Posterior vena cava (tissue), 2 donors: ENCODE results near the gene SFI1. TPM values are rescaled to one million over a fixed set of nuclear protein-coding genes. Genes with fewer than 3 reads are reported as not detected.

Experiments
- DNase-seq: peaks from one replicate; pipeline ENCODE4 v3.0.0-alpha.2; 2020; ENCODE audit warnings: low spot score
- intact Hi-C, 2 donors: fragments of 100-400 bp; cut with DNase I; formaldehyde crosslinking; loops; one replicate each; pipeline versions ENCODE4 v1.14.1 to v1.14.2; 2022 to 2023
- total RNA-seq, 2 donors: library from RNA; stranded (reverse); fragmentation: NEBNext Ultra II Directional; extraction: Animal tissue kit (Norgen Biotek cat#: 25700); gene quantifications; one replicate each; pipeline ENCODE4 v1.2.1, GENCODE V29; 2021
- donor health status: DM: yes; HTN: yes; CAD: no.
- donor health status: DM: yes; HTN: yes; CAD: no.

SFI1 gene
- total RNA-seq, 2 donors from 2014 or later, result 20.5 to 22.4 TPM

DNA sequence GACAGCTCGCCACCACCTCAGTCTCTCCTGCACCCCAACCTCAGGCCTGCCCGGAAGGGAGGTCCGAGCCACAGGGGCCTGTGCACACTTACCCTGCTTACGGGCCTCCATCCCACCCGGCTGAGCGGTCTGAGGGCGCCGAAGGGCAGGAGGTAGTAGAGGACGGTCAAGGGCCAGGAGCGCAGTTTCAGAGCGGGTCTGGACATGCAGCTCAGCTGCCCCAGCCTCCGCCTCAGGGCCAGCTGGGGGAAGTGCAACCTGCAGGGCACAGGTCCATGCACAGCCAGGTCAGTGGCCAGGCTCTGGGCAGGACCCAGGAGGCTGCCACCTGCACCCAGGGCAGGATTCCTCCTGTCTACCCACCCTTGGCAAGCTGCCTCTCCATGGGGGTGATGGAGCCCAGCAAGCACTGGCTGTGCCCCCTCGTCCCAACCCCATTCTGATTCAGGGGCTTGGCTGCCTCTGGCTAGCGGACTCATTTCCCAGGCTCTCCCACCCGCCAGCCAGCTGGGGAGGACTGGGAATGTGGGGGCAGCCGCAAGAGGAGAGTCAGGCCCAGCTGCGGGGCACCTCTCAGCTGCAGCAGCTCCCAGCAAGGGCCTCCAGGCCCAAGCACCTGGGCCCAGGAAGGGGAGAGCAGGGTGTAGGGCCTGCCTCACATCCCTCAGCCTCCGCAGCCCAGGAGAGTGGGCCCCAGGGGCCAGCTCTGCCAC lies 127.4 kb downstream of the SFI1 start:
- DNase-seq, result no peak
- intact Hi-C loops, result no loop called here

DNA sequence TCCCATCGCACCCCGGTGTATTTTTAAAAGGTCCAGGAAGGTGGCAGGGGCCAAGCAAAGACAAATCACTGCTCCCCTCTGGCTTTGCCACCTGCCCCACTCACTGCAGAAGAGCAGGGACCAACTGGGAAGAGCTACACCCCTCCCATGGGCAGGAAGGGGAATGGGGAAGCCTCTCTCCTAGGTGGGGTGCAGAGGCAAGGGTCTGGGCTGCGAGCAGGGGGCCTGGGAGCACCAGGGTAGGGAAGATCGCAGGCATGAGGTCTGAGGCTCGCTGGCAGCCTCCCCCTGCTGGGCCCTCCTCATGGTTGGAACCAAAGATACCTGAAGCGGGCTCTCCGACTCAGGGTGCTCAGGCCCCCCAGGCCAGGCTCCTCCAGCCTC lies 128.9 kb downstream of the SFI1 start:
- DNase-seq, result no peak
- intact Hi-C loops, result no loop called here

DNA sequence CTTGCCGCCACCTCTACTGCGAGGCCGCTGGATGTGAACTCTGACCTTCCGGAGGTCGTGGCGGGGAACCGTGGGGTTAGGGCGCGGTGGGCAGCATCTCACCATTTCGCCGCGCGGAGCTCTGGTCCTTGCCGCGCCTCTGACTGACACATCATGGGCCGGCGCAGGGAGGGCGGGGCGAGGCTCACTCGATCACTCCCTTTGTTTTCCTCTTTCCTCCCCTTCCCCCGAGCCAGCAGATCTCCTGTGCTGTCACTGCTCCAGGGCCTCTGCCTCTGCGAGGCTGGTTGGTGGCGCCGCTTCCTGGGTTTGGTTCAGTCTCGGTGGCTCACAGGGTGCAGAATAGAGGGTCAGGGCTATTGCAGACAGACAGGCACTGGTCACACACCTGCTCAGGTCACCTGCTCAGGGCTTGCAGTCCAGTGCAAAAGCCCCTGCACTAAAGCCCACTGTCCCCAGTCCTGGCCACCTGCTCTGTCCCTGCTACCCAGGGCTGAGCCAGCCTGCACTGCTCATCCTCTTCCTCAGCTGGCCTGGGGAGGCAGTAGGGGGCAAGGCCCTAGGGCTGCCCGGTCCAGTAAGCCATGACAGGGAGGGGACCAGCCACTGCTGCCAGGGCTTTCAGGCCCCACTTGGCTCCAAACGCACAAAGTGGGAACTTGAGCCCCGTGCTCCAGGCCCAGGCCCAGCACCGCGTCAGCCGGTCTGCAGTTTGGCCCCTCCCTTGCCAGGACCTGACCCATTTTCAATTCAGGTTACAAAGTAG lies 129.5 kb downstream of the SFI1 start:
- intact Hi-C loops, result no loop called here
- DNase-seq, result peak; percentile 89

DNA sequence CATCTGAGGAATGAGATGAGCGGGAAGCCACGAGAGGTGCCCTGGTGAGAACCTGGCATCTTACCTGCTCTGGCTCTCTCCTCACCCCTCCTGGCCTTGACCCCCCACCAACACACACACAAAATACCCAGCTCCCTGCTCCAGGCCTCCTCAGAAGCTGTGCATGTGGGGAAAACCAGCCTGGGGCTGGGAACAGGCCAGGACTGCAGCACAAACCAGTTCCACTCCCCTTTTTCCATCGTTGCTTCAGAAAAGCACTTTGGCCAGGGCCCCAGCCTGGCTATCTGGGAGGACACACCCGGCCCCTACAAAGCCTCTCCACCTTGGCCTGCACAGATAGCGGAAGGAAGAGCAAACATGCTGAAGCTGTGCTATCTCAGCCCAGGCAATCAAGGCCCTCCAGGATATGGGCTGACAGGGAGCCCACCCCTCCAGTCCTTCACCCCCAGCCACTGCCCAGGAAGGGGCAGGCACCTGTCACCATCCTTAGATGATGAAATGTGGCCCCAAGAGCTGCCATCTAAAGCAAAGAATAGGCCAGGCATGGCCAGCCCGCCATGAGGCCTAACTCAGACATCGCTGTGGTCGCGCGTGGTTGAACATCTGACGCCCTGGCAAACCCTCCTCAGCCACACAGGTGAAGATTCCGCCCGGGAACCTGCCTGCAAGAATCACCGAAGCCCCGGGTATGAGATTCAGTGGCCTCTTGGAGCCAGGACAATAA lies 130.3 kb downstream of the SFI1 start:
- intact Hi-C loops, result no loop called here
- DNase-seq, result peak; percentile 92

DNA sequence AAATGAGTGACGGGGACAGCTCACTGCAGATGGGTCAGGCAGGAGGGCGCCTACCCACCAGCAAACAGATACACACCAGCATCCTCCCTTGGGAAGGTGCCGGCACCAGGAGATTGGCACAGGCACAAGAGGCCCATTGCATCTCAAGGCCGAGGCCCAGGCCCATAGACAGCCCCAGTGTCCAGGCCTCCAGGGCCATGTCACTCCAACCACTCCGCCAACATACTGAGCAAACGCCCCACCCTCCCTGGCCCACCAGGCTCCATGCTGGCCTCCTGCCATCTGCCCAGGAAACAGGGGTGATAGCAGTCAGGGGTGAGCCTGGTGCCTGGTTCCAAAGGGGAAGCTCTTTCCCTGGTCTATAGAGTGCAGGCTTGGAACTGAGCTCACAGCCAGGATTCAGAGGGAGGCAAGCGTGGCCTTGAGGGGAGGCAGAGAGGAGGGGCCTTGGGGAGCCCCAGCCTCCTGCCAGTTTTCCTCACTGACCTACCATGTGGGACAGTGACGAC lies 130.9 kb downstream of the SFI1 start:
- intact Hi-C loops, result no loop called here
- no peak for DNase-seq

DNA sequence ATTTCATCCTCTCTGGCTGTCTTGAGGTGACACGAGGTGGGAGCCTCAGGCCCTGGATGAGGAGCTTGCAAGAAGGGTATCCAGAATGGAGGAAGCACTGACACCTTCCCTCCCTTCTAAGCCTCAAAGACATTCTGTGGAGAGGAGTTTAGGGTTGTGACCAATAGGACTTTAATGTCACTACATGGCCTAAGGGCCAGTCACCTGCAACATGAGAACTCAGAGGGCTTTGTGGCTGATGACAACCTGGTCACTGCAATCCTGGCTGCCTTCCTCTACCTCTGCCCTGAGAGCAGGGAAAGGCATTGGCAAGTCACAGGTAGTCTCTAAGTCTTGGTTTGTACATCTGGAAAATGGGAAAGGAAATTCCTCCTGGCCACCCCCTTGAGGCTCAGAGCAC lies 132.0 kb downstream of the SFI1 start:
- intact Hi-C loops, result loop anchor here in 1 of 2 donors (2.0 kb wide), 1 partner anchor 64 kb away; no protein-coding TSS in a partner anchor
- no peak for DNase-seq

DNA sequence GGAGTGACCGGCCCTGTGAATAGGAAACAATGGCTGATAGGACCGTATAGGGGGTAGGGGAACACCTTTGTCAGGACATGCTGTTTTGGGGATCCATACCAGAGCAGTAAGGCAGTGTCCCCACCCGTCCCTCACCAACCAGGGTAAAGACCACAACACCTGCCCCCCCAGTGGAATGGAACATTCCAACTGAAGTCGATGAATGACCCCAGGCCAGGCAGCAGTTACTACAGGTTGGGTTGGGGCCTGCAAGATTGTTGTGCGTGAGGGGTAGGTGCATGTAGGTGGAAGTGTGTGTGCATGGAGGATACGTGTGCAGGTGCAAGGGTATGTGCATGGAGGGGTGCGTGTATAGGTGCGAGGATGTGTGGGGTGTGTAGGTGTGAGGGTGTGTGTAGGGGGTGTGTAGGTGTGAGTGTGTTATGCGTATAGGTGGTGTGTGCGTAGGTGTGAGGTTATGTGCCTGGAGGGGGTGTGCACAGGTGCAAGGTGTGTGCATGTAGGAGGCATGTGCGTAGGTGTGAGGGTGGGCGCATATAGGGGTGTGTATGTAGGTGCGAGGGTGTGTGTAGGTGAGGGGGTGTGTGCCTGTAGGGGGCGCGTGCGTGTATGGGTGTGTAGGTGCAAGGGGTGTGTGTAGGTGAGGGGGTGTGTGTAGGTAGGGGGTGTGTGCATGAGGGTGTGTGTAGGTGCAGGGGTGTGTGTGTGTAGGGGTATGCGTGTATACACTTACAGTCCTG lies 132.8 kb downstream of the SFI1 start:
- no peak for DNase-seq
- intact Hi-C loops, result loop anchor here in 1 of 2 donors (2.0 kb wide), 1 partner anchor 64 kb away; no protein-coding TSS in a partner anchor

DNA sequence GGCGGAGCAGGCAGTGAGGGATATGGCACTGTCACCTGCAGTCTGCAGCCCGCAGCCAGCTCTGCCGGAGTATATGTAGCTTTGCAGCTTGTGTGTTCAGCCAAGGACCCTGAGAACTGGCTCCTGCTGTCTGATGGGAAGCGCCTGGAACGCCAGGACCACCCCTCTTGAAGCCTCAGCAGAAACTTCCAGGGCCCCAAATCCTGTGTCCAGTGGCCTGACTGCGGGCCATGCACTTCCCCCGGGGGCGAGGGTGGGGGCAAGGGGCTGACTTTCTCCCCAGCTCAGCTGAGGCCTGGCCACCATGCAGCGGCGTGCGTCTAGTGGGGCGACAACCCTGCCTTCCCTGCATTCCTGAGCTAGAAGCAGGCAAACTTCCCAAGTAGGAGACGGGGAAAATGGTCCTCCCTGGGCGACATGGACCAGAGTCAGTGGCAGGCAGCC lies 133.4 kb downstream of the SFI1 start:
- intact Hi-C loops, result loop anchor here (2.0 to 5.0 kb wide), 2 partner anchors 65 to 72 kb away; no protein-coding TSS in a partner anchor
- DNase-seq, result no peak

DNA sequence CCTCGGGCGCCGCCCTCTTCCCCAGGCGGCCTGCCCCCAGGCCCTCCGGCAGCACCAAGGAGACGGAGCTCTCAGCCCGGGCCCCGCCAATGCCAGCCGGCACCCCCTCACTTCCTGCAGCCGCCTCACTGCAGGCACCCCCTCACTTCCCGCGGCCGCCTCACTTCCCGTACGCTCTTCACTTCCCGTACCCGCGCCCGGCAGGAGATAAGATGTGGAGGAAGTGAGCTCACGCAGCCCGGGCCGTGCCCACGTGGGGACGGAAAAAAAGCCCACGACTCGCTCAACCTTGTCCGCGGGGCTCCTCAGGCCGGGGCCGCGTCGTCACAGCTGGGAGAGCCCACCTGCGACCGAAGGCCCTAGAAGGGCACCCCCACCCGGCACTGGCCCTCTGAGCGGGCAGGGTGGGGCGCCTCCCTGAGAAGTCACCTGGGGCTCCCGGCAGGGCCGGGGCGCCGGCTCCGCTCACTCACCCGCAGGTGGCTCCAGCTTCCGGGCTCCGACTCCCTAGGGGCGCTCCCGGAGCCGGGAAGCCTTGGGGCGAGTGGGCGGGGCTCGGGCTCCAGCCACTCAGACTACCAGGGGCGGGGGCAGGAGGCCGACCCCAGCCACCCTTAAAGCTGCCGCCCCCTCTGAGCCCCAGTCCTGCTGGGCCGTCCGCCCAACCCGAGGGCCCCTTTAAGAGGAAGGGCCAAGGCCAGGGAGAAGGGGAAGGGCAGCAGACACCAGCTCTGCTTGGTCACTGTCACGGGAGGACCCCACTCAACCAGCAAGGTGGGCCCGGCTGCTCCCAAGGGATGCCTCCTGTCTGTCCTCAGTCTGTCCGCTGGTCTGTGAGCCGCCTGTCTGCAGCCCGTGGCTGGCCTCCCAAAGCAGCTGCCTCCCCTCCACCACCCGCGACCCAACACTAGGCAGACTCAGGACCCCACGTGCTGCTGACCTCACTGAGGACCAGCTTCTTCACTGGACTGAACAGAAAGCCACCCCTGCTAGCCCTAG lies 134.3 kb downstream of the SFI1 start:
- intact Hi-C loops, result loop anchor here in 1 of 2 donors (5.0 kb wide), 1 partner anchor 73 kb away; no protein-coding TSS in a partner anchor
- peak; percentile 96 for DNase-seq

DNA sequence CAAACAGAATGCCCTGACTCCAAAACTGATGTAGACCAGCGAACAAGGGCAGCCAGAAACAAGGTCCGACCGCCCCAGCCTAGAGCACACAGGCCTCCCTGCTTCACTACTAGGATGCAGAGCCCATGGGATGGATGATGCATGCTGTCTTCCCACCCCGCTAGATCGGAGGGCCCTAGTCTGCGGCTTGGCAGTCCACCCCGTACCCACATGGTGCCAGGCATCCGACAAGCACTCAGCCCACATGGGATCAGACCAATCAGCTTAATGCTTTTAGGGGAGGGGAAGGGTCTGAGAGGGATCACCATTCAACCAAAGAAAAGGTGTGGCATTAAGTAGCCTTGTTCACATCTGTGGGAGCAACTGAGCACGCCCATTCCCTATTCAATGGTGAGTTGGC lies 135.1 kb downstream of the SFI1 start:
- no peak for DNase-seq
- intact Hi-C loops, result loop anchor here in 1 of 2 donors (5.0 kb wide), 1 partner anchor 74 kb away; no protein-coding TSS in a partner anchor

DNA sequence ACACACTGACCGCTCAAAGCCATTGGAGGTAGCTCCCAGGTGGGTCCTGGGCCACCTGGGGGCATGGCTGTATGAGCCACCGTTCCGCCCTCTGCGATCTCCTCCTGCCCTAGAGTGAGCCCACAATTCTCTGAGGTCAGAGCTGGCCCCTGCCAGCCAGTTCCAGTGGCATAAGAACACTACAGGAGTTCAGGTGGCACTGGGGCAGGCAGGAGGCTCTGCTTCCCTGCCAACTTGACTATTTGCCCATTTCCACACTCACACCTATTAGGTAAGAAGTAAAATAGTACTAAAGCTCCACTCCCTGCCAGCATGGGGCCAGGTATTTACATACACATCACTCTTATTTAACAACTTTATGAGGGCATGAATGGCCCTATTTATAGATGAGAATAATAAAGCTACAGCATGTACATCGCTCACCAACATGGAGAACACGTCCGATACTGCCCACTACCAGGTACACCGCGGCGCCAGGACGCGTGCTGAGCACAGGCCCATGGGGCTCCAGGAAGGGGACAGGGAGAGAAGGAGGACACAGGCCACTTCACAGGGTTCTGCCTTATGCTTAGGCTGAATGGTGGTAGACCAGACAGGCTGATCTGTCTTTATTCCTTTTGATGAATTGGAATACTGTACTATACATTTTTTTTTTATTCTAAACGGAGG lies 139.4 kb downstream of the SFI1 start:
- intact Hi-C loops, result no loop called here
- no peak for DNase-seq

DNA sequence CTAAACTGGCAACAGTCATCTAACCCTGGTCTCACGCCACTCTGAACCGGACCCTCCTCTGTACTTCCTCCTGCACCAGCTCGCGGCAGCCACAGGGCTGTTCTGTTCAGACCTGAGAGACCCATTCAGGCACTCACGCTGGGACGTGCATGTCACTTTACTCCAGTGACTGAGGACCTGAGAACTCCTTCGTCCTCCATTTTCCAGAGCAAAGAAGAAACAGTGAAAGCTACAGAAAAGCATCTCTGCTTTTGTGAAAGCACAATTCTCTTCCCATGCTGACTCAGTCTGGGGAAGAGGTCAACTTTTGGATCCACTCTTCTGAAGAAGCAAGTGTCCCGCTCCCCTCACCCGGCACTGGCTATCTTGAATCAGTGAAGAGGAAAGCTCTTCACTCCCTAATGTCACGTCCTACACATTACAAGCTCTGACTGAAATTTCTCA lies 141.1 kb downstream of the SFI1 start:
- intact Hi-C loops, result no loop called here
- peak; percentile 89 for DNase-seq

DNA sequence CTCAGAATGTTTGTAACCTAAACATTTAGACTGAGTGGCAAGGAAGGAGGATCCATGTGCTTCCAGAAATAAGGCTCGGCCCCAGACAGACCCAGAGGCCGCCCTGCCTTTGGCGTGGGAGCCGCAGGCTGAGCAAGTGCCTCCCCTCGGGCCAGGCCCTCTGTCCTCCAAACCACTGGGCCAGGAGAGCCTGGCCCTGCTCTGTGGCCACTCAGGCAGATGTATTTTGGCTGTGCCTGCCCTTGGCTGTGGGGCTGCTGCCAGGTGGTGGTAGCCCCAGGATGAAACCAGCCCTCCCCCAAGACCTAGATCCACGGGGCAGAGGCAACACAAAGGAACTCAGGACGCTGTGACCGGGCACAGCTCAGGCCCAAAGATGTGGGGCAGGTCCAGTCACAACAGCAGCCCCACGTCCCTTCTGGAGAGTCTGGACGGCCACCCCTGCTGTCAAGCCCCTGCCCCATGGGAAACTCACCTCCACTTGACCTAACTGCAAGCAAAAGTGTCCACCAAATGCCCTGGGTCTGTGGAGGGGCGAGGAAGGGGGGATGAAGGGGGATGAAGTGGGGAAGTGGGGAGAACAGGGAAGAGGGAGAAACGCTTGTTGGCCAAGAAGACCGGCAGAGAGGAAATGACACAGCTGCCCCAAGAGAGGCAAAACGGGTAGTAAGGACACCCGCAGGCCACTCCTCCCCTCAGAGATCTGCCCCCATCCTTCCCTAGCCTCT lies 141.7 kb downstream of the SFI1 start:
- intact Hi-C loops, result no loop called here
- peak; percentile 85 for DNase-seq

DNA sequence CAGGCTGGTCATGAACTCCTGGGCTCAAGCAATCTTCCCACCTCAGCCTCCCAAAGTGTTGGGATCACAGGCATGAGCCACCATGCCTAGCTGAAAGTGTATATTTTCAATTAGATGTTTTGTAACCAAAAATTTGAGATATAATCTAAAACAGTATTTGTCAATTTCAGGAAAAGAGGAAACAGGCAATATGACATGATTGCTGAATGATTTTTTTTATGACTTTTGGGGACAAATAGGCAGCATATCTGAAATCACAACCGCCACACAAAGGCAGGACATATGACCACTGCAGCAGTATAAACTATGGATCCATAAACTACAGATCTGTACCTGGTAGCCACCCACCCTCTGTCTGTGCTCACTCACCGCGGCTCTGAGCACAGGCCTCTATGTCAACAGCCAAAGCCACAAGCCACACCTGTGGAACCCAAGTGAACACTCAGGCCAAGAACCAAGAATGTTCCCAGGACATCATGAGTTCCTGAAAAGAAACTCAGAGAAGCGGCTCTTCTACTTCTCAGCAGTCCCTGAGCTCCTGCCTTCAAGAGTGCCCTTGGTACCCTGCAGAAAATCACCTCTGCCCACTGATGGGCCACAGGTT lies 143.2 kb downstream of the SFI1 start:
- DNase-seq, result peak; percentile 20
- intact Hi-C loops, result no loop called here

DNA sequence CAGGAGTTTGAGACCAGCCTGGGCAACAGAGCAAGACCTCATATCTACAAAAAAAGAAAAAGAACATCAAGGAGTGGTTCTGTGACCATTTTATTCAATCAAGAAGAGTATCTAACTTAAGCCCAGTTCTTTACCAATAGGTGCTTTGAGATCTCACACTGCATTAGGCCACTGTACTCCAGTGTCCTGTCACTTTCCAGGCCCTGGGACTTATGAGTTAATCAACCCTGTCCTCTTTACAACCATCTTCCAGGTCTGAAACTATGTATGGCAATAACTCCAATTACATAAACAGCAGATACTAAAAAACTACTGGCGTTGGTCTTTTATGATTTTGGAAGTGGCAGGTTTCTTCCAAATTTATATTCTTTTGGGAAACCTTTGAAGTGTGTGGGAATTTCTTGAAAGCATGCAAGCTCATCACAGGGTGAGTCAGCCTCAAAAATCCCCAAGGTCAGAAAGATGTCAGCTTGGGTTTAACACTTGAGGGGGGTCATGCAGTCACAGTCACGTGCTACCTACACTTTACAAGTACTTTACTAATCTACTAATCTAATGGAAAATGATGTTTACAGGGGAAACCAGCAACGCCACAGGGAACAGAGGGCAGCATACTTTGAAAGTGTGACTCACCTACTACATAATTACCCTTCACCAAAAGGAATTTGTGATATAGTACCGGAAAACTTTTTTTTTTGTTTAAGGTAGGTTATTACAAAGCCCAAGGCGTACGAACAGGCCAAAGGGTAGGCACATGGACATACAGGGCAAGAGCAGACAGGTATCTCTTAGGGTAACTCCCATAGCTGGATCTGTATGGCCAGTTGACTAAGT lies 150.1 kb downstream of the SFI1 start:
- no peak for DNase-seq
- intact Hi-C loops, result no loop called here
